HCT116 (cell line): ENCODE results near the gene PTPN7. TPM values are rescaled to one million over a fixed set of nuclear protein-coding genes. Genes with fewer than 3 reads are reported as not detected.
"Not testable (repeated sequence)": the region's sequence is repeated elsewhere in the genome, so short reads cannot be mapped to it uniquely, and the experiment has no call there.

Source experiments
- ATAC-seq: fragments of 200-7000 bp; cut with Tn5 transposase; 2 replicates; pipeline ENCODE4 v1.9.1; 2020; ENCODE audit warnings: mild to moderate bottlenecking, moderate library complexity
- BruUV-seq: library from RNA; stranded (reverse); fragments of 400-500 nt; replicated peaks from 2 replicates; lab custom pipeline; 2021; lab: Mats Ljungman, UMichigan
- CTCF ChIA-PET: fragments of 300-600 bp; sonication (Branson Sonifier 250); formaldehyde crosslinking; loops from one replicate; lab custom pipeline; 2021; ENCODE audit warnings: antibody characterized with exemption; lab: Charles Lee
- POLR2A ChIA-PET: fragments of 300-600, 350-600 bp; sonication (Branson Sonifier 250); formaldehyde crosslinking; loops from one replicate; lab custom pipeline; 2021; ENCODE audit warnings: antibody characterized with exemption; lab: Charles Lee
- RAD21 ChIA-PET, 2 experiments: fragments of 300-600 bp; sonication (Branson Sonifier 250); formaldehyde crosslinking; loops; one replicate each; lab custom pipeline; 2023; ENCODE audit warnings: low total read pairs in 2 of 2; ENCODE audit not compliant: uncharacterized antibody in 2 of 2, unreplicated experiment in 2 of 2, low non-redundant PET in 1 of 2; lab: Charles Lee
- DNase-seq: peaks from one replicate; pipeline ENCODE4 v3.0.0-alpha.2; 2010; ENCODE audit warnings: low read depth, low spot score
- H2AFZ ChIP-seq: fragments of 200-600 bp; shearing (Covaris generic), sonication (generic); 2 replicates; pipeline ENCODE4 v1.6.1; 2017; ENCODE audit warnings: low read depth, mixed run types, mixed read lengths, antibody characterized with exemption, low read length; ENCODE audit not compliant: poor library complexity, severe bottlenecking
- H3K27ac ChIP-seq: 2 replicates; pipeline ENCODE4 v1.5.1; 2012; ENCODE audit warnings: low read depth, low read length
- H3K27me3 ChIP-seq: fragments of 200-600 bp; sonication (generic); 2 replicates; pipeline ENCODE4 v1.6.1; 2016; ENCODE audit warnings: mixed run types, low read length, mixed read lengths; ENCODE audit not compliant: insufficient read depth
- H3K36me3 ChIP-seq, 2 experiments: fragments of 200-500 bp in 1 of 2; fragments of 200-600 bp in 1 of 2; sonication (Bioruptor generic) in 1 of 2; sonication (generic) in 1 of 2; 2 replicates each; pipeline versions ENCODE4 v1.5.1 to v1.6.1; 2014 to 2016; ENCODE audit warnings: low read length in 2 of 2, inconsistent platforms in 1 of 2, mixed read lengths in 1 of 2, mixed run types in 1 of 2; ENCODE audit not compliant: insufficient read depth in 2 of 2, control insufficient read depth in 1 of 2
- H3K4me1 ChIP-seq, 2 experiments: fragments of 200-600 bp in 1 of 2; sonication (generic) in 1 of 2; 2 replicates each; pipeline versions ENCODE4 v1.5.1 to v1.6.1; 2012 to 2017; ENCODE audit warnings: low read length in 2 of 2, inconsistent platforms in 1 of 2, mild to moderate bottlenecking in 1 of 2, mixed read lengths in 1 of 2, mixed run types in 1 of 2, moderate library complexity in 1 of 2; ENCODE audit not compliant: insufficient read depth in 2 of 2, control insufficient read depth in 1 of 2
- H3K4me2 ChIP-seq: fragments of 200-600 bp; sonication (generic); 2 replicates; pipeline ENCODE4 v1.6.1; 2017; ENCODE audit warnings: mixed run types, low read length, mixed read lengths
- H3K4me3 ChIP-seq, 2 experiments: fragments of 200-600 bp in 1 of 2; sonication (generic) in 1 of 2; replicated peaks in 1 of 2; 2 replicates each; pipeline ENCODE4 v1.5.1; 2011 to 2016; ENCODE audit warnings: low read length in 2 of 2, control low read depth in 1 of 2, low read depth in 1 of 2, mild to moderate bottlenecking in 1 of 2, mixed read lengths in 1 of 2, mixed run types in 1 of 2
- H3K79me2 ChIP-seq: fragments of 200-600 bp; sonication (generic); 2 replicates; pipeline ENCODE4 v1.6.1; 2017; ENCODE audit warnings: mild to moderate bottlenecking, mixed run types, low read length, moderate library complexity, mixed read lengths; ENCODE audit not compliant: insufficient read depth
- H3K9ac ChIP-seq: fragments of 200-600 bp; sonication (generic); 2 replicates; pipeline ENCODE4 v1.6.1; 2016; ENCODE audit warnings: low read length, mixed read lengths
- H3K9me2 ChIP-seq: fragments of 200-600 bp; sonication (generic), shearing (Covaris generic); 2 replicates; pipeline ENCODE4 v1.6.1; 2017; ENCODE audit warnings: mixed run types, mild to moderate bottlenecking, moderate library complexity; ENCODE audit not compliant: insufficient read depth
- H3K9me3 ChIP-seq, 2 experiments: fragments of 200-500 bp in 1 of 2; fragments of 200-600 bp in 1 of 2; sonication (Bioruptor generic) in 1 of 2; sonication (generic) in 1 of 2; 2 replicates each; pipeline ENCODE4 v1.6.1; 2014 to 2017; ENCODE audit warnings: low read length in 2 of 2, mixed read lengths in 2 of 2, inconsistent platforms in 1 of 2, low read depth in 1 of 2, mild to moderate bottlenecking in 1 of 2, mixed run types in 1 of 2, moderate library complexity in 1 of 2; ENCODE audit not compliant: control insufficient read depth in 1 of 2, insufficient read depth in 1 of 2
- H4K20me1 ChIP-seq: fragments of 200-600 bp; sonication (generic), shearing (Covaris generic); 2 replicates; pipeline ENCODE4 v1.6.1; 2017; ENCODE audit warnings: mixed run types, mild to moderate bottlenecking, moderate library complexity; ENCODE audit not compliant: insufficient read depth
- ATF3 ChIP-seq: IDR thresholded peaks from 2 replicates; pipeline ENCODE4 v1.6.1; 2012
- CBX3 ChIP-seq: IDR thresholded peaks from 2 replicates; pipeline ENCODE4 v1.6.1; 2012; ENCODE audit warnings: low read depth
- CTCF ChIP-seq, 3 experiments: fragments of 200-600 bp in 1 of 3; sonication (generic) in 1 of 3; IDR thresholded peaks in 2 of 3; conservative IDR thresholded peaks in 1 of 3; 2 replicates each; pipeline ENCODE4 v1.5.1; 2012 to 2017; ENCODE audit warnings: low read depth in 2 of 3, low read length in 2 of 3, antibody characterized with exemption in 1 of 3, borderline replicate concordance in 1 of 3, control low read depth in 1 of 3, mild to moderate bottlenecking in 1 of 3, mixed read lengths in 1 of 3, mixed run types in 1 of 3, moderate library complexity in 1 of 3; ENCODE audit not compliant: insufficient read depth in 1 of 3
- EGR1 ChIP-seq: IDR thresholded peaks from 2 replicates; pipeline ENCODE4 v1.6.1; 2012; ENCODE audit warnings: low read depth
- EZH2 ChIP-seq: fragments of 200-600 bp; sonication (generic); IDR thresholded peaks from 2 replicates; pipeline ENCODE4 v1.6.1; 2017; ENCODE audit warnings: antibody characterized with exemption, mixed run types
- JUND ChIP-seq: IDR thresholded peaks from 2 replicates; pipeline ENCODE4 v1.6.1; 2012
- MAX ChIP-seq: IDR thresholded peaks from 2 replicates; pipeline ENCODE4 v1.6.1; 2012
- POLR2A ChIP-seq: IDR thresholded peaks from 2 replicates; pipeline ENCODE4 v1.7.0; 2011; ENCODE audit warnings: borderline replicate concordance; ENCODE audit not compliant: insufficient read depth, insufficient read length; ENCODE audit errors: extremely low read depth
- POLR2AphosphoS5 ChIP-seq: IDR thresholded peaks from 2 replicates; pipeline ENCODE4 v1.6.1; 2011; ENCODE audit warnings: mild to moderate bottlenecking, low read depth, low read length, moderate library complexity
- SP1 ChIP-seq: IDR thresholded peaks from 2 replicates; pipeline ENCODE4 v1.6.1; 2012; ENCODE audit warnings: low read depth
- YY1 ChIP-seq: IDR thresholded peaks from 2 replicates; pipeline ENCODE4 v1.6.1; 2011; ENCODE audit warnings: low read length, low read depth, moderate library complexity, mild to moderate bottlenecking; ENCODE audit not compliant: insufficient replicate concordance; ENCODE audit errors: extremely low read depth
- ZBTB33 ChIP-seq: IDR thresholded peaks from 2 replicates; pipeline ENCODE4 v1.6.1; 2011; ENCODE audit warnings: mild to moderate bottlenecking, low read length, moderate library complexity; ENCODE audit not compliant: insufficient replicate concordance; ENCODE audit errors: extremely low read depth
- ZNF274 ChIP-seq: fragments of 200-500 bp; sonication (Bioruptor generic); IDR thresholded peaks from 2 replicates; pipeline ENCODE4 v1.6.1; 2014; ENCODE audit warnings: mild to moderate bottlenecking, low read depth, low read length, inconsistent platforms
- intact Hi-C: fragments of 100-400 bp; cut with micrococcal nuclease; formaldehyde crosslinking; loops from 2 replicates; pipeline ENCODE4 v1.10.0; 2022
- total RNA-seq: library from RNA; stranded (reverse); gene quantifications from one replicate; pipeline ENCODE4 v1.2.1, GENCODE V29; 2021; ENCODE audit not compliant: unreplicated experiment

PTPN7 gene
- total RNA-seq, 1 experiment from 2014 or later, result 0.76 TPM

GRCh38 chr1:202111589-202111988 is 48.8 kb downstream of the PTPN7 start:
- H2AFZ ChIP-seq, H3K9me3 ChIP-seq, H4K20me1 ChIP-seq, DNase-seq, H3K27me3 ChIP-seq, H3K27ac ChIP-seq, H3K79me2 ChIP-seq, H3K36me3 ChIP-seq, H3K4me2 ChIP-seq, intact Hi-C loops, BruUV-seq, H3K4me3 ChIP-seq, ATAC-seq, H3K9me2 ChIP-seq, H3K9ac ChIP-seq, RAD21 ChIA-PET: not testable (repeated sequence)
- peaks cover 49 to 58% of the 10 kb centered on the region in 2 experiments for H3K4me1 ChIP-seq
- CTCF ChIA-PET, result interaction anchor here (0.9 to 3.4 kb wide), 4 partner anchors 43 to 112 kb away, joined by 3 to 13 read pairs (median 8); partner anchors contain the start of gene ELF3
- POLR2A ChIA-PET, result interaction anchor here (1.9 to 4.3 kb wide), 2 partner anchors 94 to 102 kb away, joined by 10 to 48 read pairs; partner anchors contain the start of gene ELF3

GRCh38 chr1:202110977-202111376 is 49.4 kb downstream of the PTPN7 start:
- peaks cover 55 to 64% of the 10 kb centered on the region in 2 experiments for H3K4me1 ChIP-seq
- no peaks in the 10 kb centered on the region for H3K79me2 ChIP-seq
- H3K27me3 ChIP-seq, result no peaks in the 10 kb centered on the region
- ChIA-PET POLR2A (interaction anchor here (4.3 kb wide), 1 partner anchor 101 kb away, joined by 48 read pairs; the partner anchor contains the start of gene ELF3), CTCF (interaction anchor here (0.9 to 3.4 kb wide), 3 partner anchors 44 to 111 kb away, joined by 3 to 12 read pairs (median 3); partner anchors contain the start of gene ELF3), RAD21 (no interaction called here)
- no peak overlapping the region for H3K27ac ChIP-seq
- no peak overlapping the region for H3K9ac ChIP-seq
- no peaks in the 10 kb centered on the region for H3K36me3 ChIP-seq
- H4K20me1 ChIP-seq, result no peaks in the 10 kb centered on the region
- DNase-seq, result no peak
- ATAC-seq, result no peak
- H3K4me2 ChIP-seq, result no peak overlapping the region
- H3K9me3 ChIP-seq, result no peaks in the 10 kb centered on the region
- H3K9me2 ChIP-seq, result no peaks in the 10 kb centered on the region
- BruUV-seq, result no TSS peak
- no peak overlapping the region for H2AFZ ChIP-seq
- intact Hi-C loops, result no loop called here
- H3K4me3 ChIP-seq, result no peak overlapping the region
- no peak for TF ChIP-seq POLR2A
- no peak for TF ChIP-seq CTCF (IDR thresholded peaks at IDR 0.05 in 2 of 3, conservative IDR thresholded peaks at IDR 0.05 in 1 of 3; ENCODE audit: borderline replicate concordance in 1 of 3, insufficient read depth in 1 of 3, low read depth in 2 of 3, low read length in 2 of 3)
- no peak for TF ChIP-seq SP1
- no peak for TF ChIP-seq MAX
- no peak for TF ChIP-seq YY1
- no peak for TF ChIP-seq EGR1
- TF ChIP-seq ZNF274, result no peak
- TF ChIP-seq EZH2, result no peak
- TF ChIP-seq ZBTB33, result no peak
- TF ChIP-seq ATF3, result no peak
- no peak for TF ChIP-seq POLR2AphosphoS5
- TF ChIP-seq JUND, result no peak
- TF ChIP-seq CBX3, result no peak
